K562 (cell line): ENCODE measurements around the gene ATG12. TPM values are rescaled to one million over a fixed set of nuclear protein-coding genes. Genes with fewer than 3 reads are reported as not detected.
A peak's percentile ranks its signal among the peaks of the same experiment; 100 is the strongest.

Experiments used
- FOXP4 ChIP-seq: sonication (generic); formaldehyde crosslinking; IDR thresholded peaks from 2 replicates; pipeline ENCODE4 v1.8.0; 2022; ENCODE audit warnings: mild to moderate bottlenecking, missing genetic modification reagents, borderline replicate concordance
- NFIC ChIP-seq: fragments of 450-650 bp; IDR thresholded peaks from 2 replicates; pipeline ENCODE4 v1.6.1; 2017; ENCODE audit warnings: mild to moderate bottlenecking, inconsistent platforms
- PATZ1 ChIP-seq: fragments of 250-450 bp; sonication (Bioruptor Pico); IDR thresholded peaks from 2 replicates; pipeline ENCODE4 v1.5.0; 2020; ENCODE audit warnings: mild to moderate bottlenecking, borderline replicate concordance
- ZNF318 ChIP-seq, 2 experiments: fragments of 450-650 bp; IDR thresholded peaks; 2 replicates each; pipeline ENCODE4 v1.6.1; 2016; ENCODE audit warnings: mild to moderate bottlenecking in 2 of 2, borderline replicate concordance in 1 of 2, low read depth in 1 of 2, moderate library complexity in 1 of 2
- ZNF592 ChIP-seq: fragments of 450-650 bp; IDR thresholded peaks from 2 replicates; pipeline ENCODE4 v1.6.1; 2017; ENCODE audit warnings: antibody characterized with exemption, mild to moderate bottlenecking
- polyA plus RNA-seq, 8 experiments: library from polyadenylated mRNA; depleted of rRNA in 4 of 8; stranded (reverse) in 5 of 8; unstranded in 3 of 8; fragments of >200 nt; fragmentation: Nextera tagmentation in 2 of 8; fragmentation: Illumina TruSeq in 1 of 8; extraction: Ambion mirVana in 2 of 8; extraction: Trizol in 1 of 8; gene quantifications; 2 replicates each; pipeline versions ENCODE4 v1.2.1 to v1.2.3, GENCODE V29; 2011 to 2014; ENCODE audit warnings: inconsistent platforms in 1 of 8, missing spikeins in 1 of 8
- total RNA-seq, 7 experiments: library from RNA; depleted of rRNA in 6 of 7; stranded (reverse); fragments of >200 nt in 6 of 7; fragmentation: Illumina TruSeq in 2 of 7; extraction: Trizol in 2 of 7; gene quantifications; 2 replicates each; pipeline versions ENCODE4 v1.2.1 to v1.2.3, GENCODE V29; 2011 to 2021; ENCODE audit warnings: low replicate concordance in 1 of 7

ATG12 gene
- total and polyA plus RNA-seq, 9 of the 15 experiments (the other 6 are each of a cell fraction or from before 2014, with no cell fraction given) = 21.6 to 132 (median 61.3) TPM

- no peak for TF ChIP-seq ZNF318 (IDR thresholded peaks at IDR 0.05; ENCODE audit: borderline replicate concordance in 1 of 2, low read depth in 1 of 2)
- TF ChIP-seq FOXP4 (CRISPR knock-in tag) = no peak
- TF ChIP-seq NFIC = peak; percentile 49
- TF ChIP-seq PATZ1 (CRISPR knock-in tag) = no peak
- no peak for TF ChIP-seq ZNF592
These were observed 1.6 kb upstream of the ATG12 start (continued) for GRCh38 chr5:115842952-115843351.
